ENCODE measurements around the gene CLDN7. TPM values are rescaled to one million over a fixed set of nuclear protein-coding genes. Genes with fewer than 3 reads are reported as not detected.

The CLDN7 gene
- total RNA-seq, 2 donors from 2014 or later = 0.78 to 1.2 TPM

DNA sequence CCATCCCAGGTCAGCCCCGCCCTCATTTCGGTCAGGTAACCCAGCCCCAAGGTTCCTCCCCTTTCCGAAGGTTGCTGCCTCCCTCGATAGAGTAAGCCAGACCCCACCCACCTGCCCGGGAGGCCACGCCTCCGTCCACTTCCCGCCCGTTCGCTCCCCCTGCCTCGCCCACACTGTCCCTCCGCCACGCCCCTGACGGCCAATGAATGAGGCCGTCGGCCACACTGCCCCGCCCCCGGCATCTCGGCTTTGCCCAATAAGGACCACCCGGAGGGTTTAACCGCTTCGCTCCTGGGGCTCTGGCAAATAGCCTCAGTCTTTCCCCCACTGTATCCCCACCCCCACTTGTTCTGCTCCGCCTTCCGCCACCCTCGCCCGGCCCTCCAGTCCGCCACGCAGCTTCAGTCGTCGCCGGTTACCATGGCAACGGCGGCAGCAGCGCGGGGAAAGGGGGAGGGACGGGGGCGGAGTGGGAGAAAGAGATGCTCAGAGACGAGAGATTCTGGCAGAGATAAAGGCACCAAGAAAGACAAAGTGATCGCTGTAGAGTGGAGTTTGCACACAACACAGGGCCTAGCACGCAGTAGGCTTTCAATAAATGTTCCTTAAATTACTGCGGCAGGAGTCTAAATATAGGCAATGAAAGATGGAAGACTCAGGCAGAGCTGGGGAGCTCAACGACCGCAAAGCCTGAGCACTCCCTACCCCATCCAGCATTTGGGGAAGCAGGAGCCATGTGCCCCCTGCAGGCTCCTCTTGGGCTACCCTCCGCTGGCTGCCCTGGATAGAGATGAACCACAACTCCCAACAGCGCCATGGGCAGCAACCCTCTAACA is 47.8 kb downstream of the CLDN7 start:
- H3K9me3 ChIP-seq (ENCODE audit: control insufficient read depth, low read length, poor library complexity, severe bottlenecking) = no peaks in the 10 kb centered on the region
- Mint-ChIP-seq H3K27ac (peak overlapping the region; percentile 99), H3K27me3 (peaks cover 8% of the 10 kb centered on the region), H3K4me1 (peaks cover 53% of the 10 kb centered on the region), H3K36me3 (ENCODE audit: low read depth) (no peaks in the 10 kb centered on the region), H3K4me3 (peak overlapping the region; percentile 93)
- ATAC-seq = peak; percentile 82
- peak; percentile 98 to 99 (median 99) for DNase-seq

DNA sequence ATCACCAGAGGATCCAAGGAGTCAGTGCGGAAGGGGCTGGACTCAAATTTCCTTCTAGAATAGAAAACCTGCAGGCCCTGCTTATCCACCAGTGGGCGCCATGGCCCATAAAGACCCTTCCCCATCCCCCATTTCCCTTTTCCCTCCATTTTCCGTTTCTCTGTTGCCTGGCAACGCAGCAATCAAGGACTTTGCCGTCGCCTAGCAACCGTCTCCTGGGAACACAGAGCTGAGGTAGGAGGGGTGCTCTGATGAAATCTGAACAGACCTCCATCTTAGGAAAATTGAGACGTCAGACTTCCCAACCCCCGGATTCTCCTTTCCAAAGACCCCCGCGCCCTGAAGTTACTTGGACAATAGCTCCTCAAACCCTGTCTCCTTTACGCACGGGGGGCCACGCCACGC is 48.4 kb downstream of the CLDN7 start:
- H3K9me3 ChIP-seq (ENCODE audit: control insufficient read depth, low read length, poor library complexity, severe bottlenecking) = no peaks in the 10 kb centered on the region
- Mint-ChIP-seq H3K27ac (peak overlapping the region; percentile 99), H3K4me1 (peaks cover 48% of the 10 kb centered on the region), H3K27me3 (peaks cover 8% of the 10 kb centered on the region), H3K36me3 (ENCODE audit: low read depth) (no peaks in the 10 kb centered on the region), H3K4me3 (peak overlapping the region; percentile 93)
- ATAC-seq (peak; percentile 19), DNase-seq (peak; percentile 54 to 70 (median 69))

DNA sequence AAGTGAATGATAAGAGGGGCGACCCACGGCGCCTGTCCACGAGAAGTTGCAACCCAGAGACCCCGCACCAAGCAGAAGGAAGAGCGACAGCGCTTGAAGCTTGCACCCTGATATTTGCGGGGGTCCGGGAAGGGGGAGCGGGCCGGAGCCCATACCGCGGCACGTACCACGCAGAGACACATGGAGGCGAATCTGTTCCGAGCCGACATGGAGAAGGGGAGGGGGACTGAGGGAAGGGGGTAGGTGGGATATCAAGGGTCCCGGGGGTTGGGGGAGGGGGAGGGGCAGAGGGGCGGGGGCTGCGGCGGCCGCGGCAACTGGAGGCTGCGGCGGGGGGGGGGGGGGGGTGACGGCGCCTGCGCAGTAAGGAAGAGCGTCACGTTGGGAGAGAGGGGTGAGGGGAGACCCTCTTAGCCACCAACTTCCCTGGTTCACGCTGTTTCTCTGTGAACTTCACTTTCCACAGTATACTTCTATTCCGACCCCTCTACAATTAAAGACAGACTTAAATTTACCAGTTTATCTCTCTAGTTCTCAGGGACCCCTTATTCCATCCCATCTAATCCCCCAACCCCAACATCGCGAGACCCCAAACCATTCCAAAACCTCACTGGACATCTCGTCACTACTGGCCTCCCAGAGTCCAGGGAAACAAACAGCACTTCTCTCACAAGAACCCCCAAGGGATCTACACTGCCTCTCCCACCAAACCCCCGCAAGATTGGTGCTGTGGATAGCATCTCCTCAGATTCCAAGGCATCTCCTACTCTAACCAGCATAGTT is 50.6 kb downstream of the CLDN7 start:
- Mint-ChIP-seq H3K36me3 (ENCODE audit: low read depth) (no peaks in the 10 kb centered on the region), H3K27me3 (peaks cover 8% of the 10 kb centered on the region), H3K27ac (peak overlapping the region; percentile 89), H3K4me1 (peaks cover 48% of the 10 kb centered on the region), H3K4me3 (peak overlapping the region; percentile 7)
- DNase-seq = no peak
- no peaks in the 10 kb centered on the region for H3K9me3 ChIP-seq (ENCODE audit: control insufficient read depth, low read length, poor library complexity, severe bottlenecking)
- no peak for ATAC-seq

Other genes starting within 250 kb of the CLDN7 start
- gene RNASEK, start 249.9 kb downstream of the CLDN7 start, total RNA-seq = 100 to 1,000 TPM; 141 to 150 TPM
- gene BCL6B, start 239.4 kb downstream of the CLDN7 start, total RNA-seq = under 1 TPM in 1 of 2 donors, not detected in 1; 0.17 TPM
- gene SLC16A13, start 226.5 kb downstream of the CLDN7 start, total RNA-seq = 1 to 10 TPM; 3.3 to 4.6 TPM
- under 1 TPM in 1 of 2 donors, not detected in 1; 0.40 TPM for gene SLC16A11, start 218.4 kb downstream of the CLDN7 start, total RNA-seq
- gene CLEC10A, start 182.2 kb downstream of the CLDN7 start, total RNA-seq = 1 to 10 TPM in 1 of 2 donors, under 1 TPM in 1; 0.40 to 7.1 TPM
- gene ASGR2, start 147.7 kb downstream of the CLDN7 start, total RNA-seq = under 1 TPM; 0.67 to 0.78 TPM
- gene ASGR1, start 83.1 kb downstream of the CLDN7 start, total RNA-seq = under 1 TPM; 0.42 to 0.92 TPM
- gene DLG4, start 42.6 kb downstream of the CLDN7 start, total RNA-seq = 10 to 100 TPM in 1 of 2 donors, 1 to 10 TPM in 1; 9.8 to 16.1 TPM
- 100 to 1,000 TPM; 268 to 279 TPM for gene ACADVL, start 42.5 kb downstream of the CLDN7 start, total RNA-seq
- gene DVL2, start 28.0 kb downstream of the CLDN7 start, total RNA-seq = 10 to 100 TPM; 37.0 to 46.9 TPM
- 10 to 100 TPM; 19.2 to 23.2 TPM for gene PHF23, start 23.0 kb downstream of the CLDN7 start, total RNA-seq
- 100 to 1,000 TPM; 212 to 247 TPM for gene GABARAP, start 20.0 kb downstream of the CLDN7 start, total RNA-seq
- 100 to 1,000 TPM; 112 to 115 TPM for gene CTDNEP1, start 10.7 kb downstream of the CLDN7 start, total RNA-seq
- 10 to 100 TPM; 43.0 to 51.0 TPM for gene ELP5, start 10.3 kb downstream of the CLDN7 start, total RNA-seq
- gene SLC2A4, start 19.2 kb upstream of the CLDN7 start, total RNA-seq = not detected
- not detected for gene YBX2, start 32.2 kb upstream of the CLDN7 start, total RNA-seq
- gene EIF5A, start 45.1 kb upstream of the CLDN7 start, total RNA-seq = 100 to 1,000 TPM; 496 to 601 TPM
- 100 to 1,000 TPM in 1 of 2 donors, 10 to 100 TPM in 1; 96.5 to 104 TPM for gene GPS2, start 52.9 kb upstream of the CLDN7 start, total RNA-seq
- gene NEURL4, start 66.9 kb upstream of the CLDN7 start, total RNA-seq = 10 to 100 TPM; 29.9 to 43.8 TPM
- gene ACAP1, start 74.1 kb upstream of the CLDN7 start, total RNA-seq = 100 to 1,000 TPM; 641 to 702 TPM
- 1 to 10 TPM; 1.6 to 2.7 TPM for gene KCTD11, start 89.7 kb upstream of the CLDN7 start, total RNA-seq
- not detected for gene TMEM95, start 92.7 kb upstream of the CLDN7 start, total RNA-seq
- gene TNK1, start 118.6 kb upstream of the CLDN7 start, total RNA-seq = 1 to 10 TPM; 4.8 to 5.9 TPM
- gene PLSCR3, start 132.0 kb upstream of the CLDN7 start, total RNA-seq = 100 to 1,000 TPM; 120 to 126 TPM
- gene TMEM256, start 141.6 kb upstream of the CLDN7 start, total RNA-seq = 10 to 100 TPM; 27.3 to 31.7 TPM
- gene NLGN2, start 145.4 kb upstream of the CLDN7 start, total RNA-seq = 1 to 10 TPM; 5.1 to 6.5 TPM
- gene SPEM1, start 157.8 kb upstream of the CLDN7 start, total RNA-seq = not detected
- gene SPEM2, start 163.1 kb upstream of the CLDN7 start, total RNA-seq = not detected
- gene SPEM3, start 166.4 kb upstream of the CLDN7 start, total RNA-seq = not detected
- 10 to 100 TPM; 12.6 to 13.2 TPM for gene TMEM102, start 173.0 kb upstream of the CLDN7 start, total RNA-seq
- 1 to 10 TPM; 2.0 to 2.6 TPM for gene FGF11, start 177.0 kb upstream of the CLDN7 start, total RNA-seq
- gene CHRNB1, start 182.6 kb upstream of the CLDN7 start, total RNA-seq = 1 to 10 TPM; 7.0 to 7.2 TPM
- gene ZBTB4, start 217.2 kb upstream of the CLDN7 start, total RNA-seq = 10 to 100 TPM; 44.9 to 49.5 TPM
- not detected for gene SLC35G6, start 219.0 kb upstream of the CLDN7 start, total RNA-seq
- 100 to 1,000 TPM; 553 to 572 TPM for gene POLR2A, start 221.9 kb upstream of the CLDN7 start, total RNA-seq